ENCODE results near the gene COQ10A. TPM values are rescaled to one million over a fixed set of nuclear protein-coding genes. Genes with fewer than 3 reads are reported as not detected.

COQ10A gene
- total and polyA plus RNA-seq, 2 of the 8 experiments (the other 6 are each of a cell fraction or from before 2014, with no cell fraction given) = 21.8 to 42.9 TPM

- Histone ChIP-seq H2BK12ac (ENCODE audit: low read depth, low read length) (no peak within 1 kb of the TSS; the same call in 1 of the 2 replicates), H2AFZ (ENCODE audit: low read length) (peak within 1 kb of the TSS; percentile 64; the same call in 1 of the 2 replicates), H3K14ac (ENCODE audit: insufficient read length) (no peak within 1 kb of the TSS), H2BK5ac (ENCODE audit: low read depth, low read length) (peak within 1 kb of the TSS; percentile 55; the same call in 1 of the 2 replicates), H3K9me3 (ENCODE audit: insufficient read depth in 2 of 2, low read depth in 1 of 2, low read length in 1 of 2) (no peaks in the 10 kb centered on the region), H3K4me3 (ENCODE audit: extremely low read depth in 1 of 4, insufficient read depth in 2 of 4, low read depth in 3 of 4, low read length in 4 of 4) (peak within 1 kb of the TSS; percentile 49 to 78 (median 66)), H3K4me1 (replicated peaks in 1 of 4; ENCODE audit: control insufficient read depth in 3 of 4, insufficient read depth in 4 of 4, low read length in 3 of 4) (peaks cover 3 to 13% (median 6%) of the 10 kb centered on the region in 4 experiments; a peak in 6 of 7 replicates), H4K20me1 (replicated peaks in 1 of 2; ENCODE audit: control insufficient read depth in 1 of 2, insufficient read depth in 2 of 2, low read length in 2 of 2) (peaks cover 0 to 2% of the 10 kb centered on the region in 2 experiments), H3K4ac (replicated peaks; ENCODE audit: insufficient read length, low read depth, low read length) (peak within 1 kb of the TSS; percentile 63), H3K56ac (replicated peaks; ENCODE audit: insufficient read length, low read depth, low read length) (no peak within 1 kb of the TSS), H4K8ac (ENCODE audit: extremely low read depth, insufficient read depth, low read length) (0 out of 2 replicates have a peak within 1 kb of the TSS, but pooled peaks have one; percentile 58), H2BK120ac (replicated peaks; ENCODE audit: low read depth, low read length) (peak within 1 kb of the TSS; percentile 9), H3K9ac (replicated peaks in 1 of 4; ENCODE audit: extremely low read depth in 1 of 4, low read depth in 3 of 4, low read length in 3 of 4) (peak within 1 kb of the TSS in 2 of 4 experiments; percentile 45 to 46; a peak in 3 of 7 replicates), H3K27ac (ENCODE audit: low read depth, low read length) (peak within 1 kb of the TSS; percentile 59; the same call in 1 of the 2 replicates), H3K79me2 (ENCODE audit: control insufficient read depth in 1 of 2, insufficient read depth in 2 of 2, low read length in 2 of 2) (peaks cover 0 to 17% of the 10 kb centered on the region in 2 experiments; a peak in 2 of 4 replicates), H2BK15ac (ENCODE audit: low read length) (no peak within 1 kb of the TSS), H3K23ac (ENCODE audit: insufficient read length) (no peak within 1 kb of the TSS), H4K91ac (replicated peaks; ENCODE audit: insufficient read length, low read length) (peak within 1 kb of the TSS; percentile 8), H3K79me1 (ENCODE audit: low read depth, low read length) (peaks cover 6% of the 10 kb centered on the region), H4K5ac (ENCODE audit: insufficient read length, low read depth, low read length) (peak within 1 kb of the TSS; percentile 64), H3K27me3 (replicated peaks in 1 of 4; ENCODE audit: control insufficient read depth in 3 of 4, extremely low read depth in 1 of 4, insufficient read depth in 3 of 4, low read length in 3 of 4) (no peaks in the 10 kb centered on the region), H3K23me2 (ENCODE audit: low read depth, low read length) (peaks cover 22% of the 10 kb centered on the region), H3K18ac (ENCODE audit: extremely low read depth, low read length) (peak within 1 kb of the TSS; percentile 54; the same call in 1 of the 2 replicates), H2BK20ac (ENCODE audit: low read length) (no peak within 1 kb of the TSS), H3K36me3 (ENCODE audit: control insufficient read depth in 2 of 4, insufficient read depth in 4 of 4, low read length in 3 of 4) (peaks cover 0 to 4% (median 1%) of the 10 kb centered on the region in 4 experiments; a peak in 1 of 8 replicates), H3K4me2 (ENCODE audit: insufficient read depth in 1 of 2, low read depth in 2 of 2, low read length in 2 of 2) (peak within 1 kb of the TSS; percentile 90 to 100), H2AK5ac (ENCODE audit: low read depth, low read length) (0 out of 2 replicates have a peak within 1 kb of the TSS, but pooled peaks have one; percentile 0)
- DNase-seq (ENCODE audit: low read depth in 1 of 2, low spot score in 2 of 2) (peak; percentile 95 to 98), FAIRE-seq (peak; percentile 60)
- CTCF ChIA-PET (ENCODE audit: partially characterized antibody) = interaction anchor here (2.6 to 10.5 kb wide), 5 partner anchors 17 to 105 kb away, joined by 12 to 89 read pairs (median 28); partner anchors contain the start of genes ANKRD52 and ZC3H10
- WGBS, 2 experiments (ENCODE audit: extremely low coverage in 1 of 2, insufficient coverage in 1 of 2, insufficient read length in 1 of 2, insufficient replicate concordance in 2 of 2, low coverage in 1 of 2, low lambda C conversion rate in 2 of 2, missing lambda C conversion rate in 1 of 2) = 3% methylated on average over 35 of the region's 41 CpGs; no CpG with 5 or more reads in 1 of the 2 experiments
- POLR2A ChIA-PET (ENCODE audit: partially characterized antibody) = interaction anchor here (1.0 to 4.3 kb wide), 2 partner anchors 11 to 45 kb away, joined by 3 to 41 read pairs; no protein-coding TSS in a partner anchor
- TF ChIP-seq KDM1A (IDR thresholded peaks at IDR 0.05; ENCODE audit: borderline replicate concordance, low read length) (no peak), HDAC2 (IDR thresholded peaks at IDR 0.05; ENCODE audit: borderline replicate concordance in 1 of 2, low read depth in 2 of 2, low read length in 2 of 2) (0 out of 4 replicates have a peak, but pooled peaks of 1 of the 2 experiments have one; percentile 31), HDAC6 (IDR thresholded peaks at IDR 0.05; ENCODE audit: low read depth, low read length) (no peak), ZNF274 (IDR thresholded peaks at IDR 0.05; ENCODE audit: borderline replicate concordance, extremely low read depth, low read length) (no peak), RAD21 (IDR thresholded peaks at IDR 0.05 in 1 of 2, conservative IDR thresholded peaks at IDR 0.05 in 1 of 2; ENCODE audit: low read depth in 2 of 2, low read length in 2 of 2) (peak; percentile 39), SRF (IDR thresholded peaks at IDR 0.05; ENCODE audit: low read depth, low read length) (no peak), SIRT6 (IDR thresholded peaks at IDR 0.05; ENCODE audit: low read length) (no peak), NANOG (IDR thresholded peaks at IDR 0.05; ENCODE audit: insufficient read depth, low read depth, low read length, poor library complexity, severe bottlenecking) (no peak), CBX8 (IDR thresholded peaks at IDR 0.05; ENCODE audit: borderline replicate concordance, low read depth, low read length) (no peak)
These were observed 42.5 kb upstream of the COQ10A start, which contains the start of gene NABP2 for GRCh38 chr12:56224102-56224701. NABP2 (plus strand) TSS chr12:56224342; CDS start chr12:56224857, 515 bp downstream.
